HEK293 (cell line): ENCODE results near the gene CLN5.

ENCODE experiments used
- CTCF ChIA-PET: fragments of 350-600 bp; formaldehyde crosslinking; extraction: SDS; loops from one replicate; lab custom pipeline; 2021; ENCODE audit warnings: antibody characterized with exemption; lab: Yijun Ruan, JAX
- POLR2A ChIA-PET: fragments of 300-600 bp; formaldehyde crosslinking; extraction: SDS; loops from one replicate; lab custom pipeline; 2020; ENCODE audit warnings: antibody characterized with exemption, inconsistent platforms; lab: Yijun Ruan, JAX
- H3K27ac ChIP-seq: fragments of 200-500 bp; sonication (Bioruptor generic); 2 replicates; pipeline ENCODE4 v1.5.1; 2014; ENCODE audit warnings: low read depth, low read length, control low read depth, inconsistent platforms; ENCODE audit errors: extremely low read depth
- H3K36me3 ChIP-seq, 2 experiments: fragments of 200-500 bp in 1 of 2; sonication (Bioruptor generic) in 1 of 2; 1 replicate in 1 of 2; 2 replicates in 1 of 2; pipeline ENCODE4 v1.5.1; 2014 to 2017; ENCODE audit warnings: inconsistent platforms in 2 of 2, low read length in 2 of 2; ENCODE audit not compliant: control insufficient read depth in 2 of 2, insufficient read depth in 1 of 2
- H3K4me1 ChIP-seq: fragments of 200-500 bp; sonication (Bioruptor generic); 2 replicates; pipeline ENCODE4 v1.5.1; 2014; ENCODE audit warnings: mild to moderate bottlenecking, low read length, inconsistent platforms; ENCODE audit not compliant: control insufficient read depth, insufficient read depth
- H3K4me3 ChIP-seq: 2 replicates; pipeline ENCODE4 v1.5.1; 2011; ENCODE audit warnings: low read depth, mild to moderate bottlenecking, control low read depth, low read length, moderate library complexity
- H3K9me3 ChIP-seq: fragments of 200-500 bp; sonication (Bioruptor generic); 2 replicates; pipeline ENCODE4 v1.5.1; 2014; ENCODE audit warnings: low read depth, low read length, inconsistent platforms; ENCODE audit not compliant: control insufficient read depth, insufficient read depth
- BCL11B ChIP-seq: fragments of 450-650 bp; formaldehyde crosslinking; IDR thresholded peaks from 2 replicates; pipeline ENCODE4 v1.5.1; 2016; ENCODE audit warnings: low read depth, missing biosample characterization, missing genetic modification characterization
- GFI1B ChIP-seq: fragments of 450-650 bp; formaldehyde crosslinking; IDR thresholded peaks from 2 replicates; pipeline ENCODE4 v1.5.1; 2016; ENCODE audit warnings: missing biosample characterization, missing genetic modification characterization
- GLI4 ChIP-seq: fragments of 450-650 bp; formaldehyde crosslinking; IDR thresholded peaks from 2 replicates; pipeline ENCODE4 v1.5.1; 2016; ENCODE audit warnings: missing biosample characterization, missing genetic modification characterization
- GLIS1 ChIP-seq: fragments of 450-650 bp; formaldehyde crosslinking; IDR thresholded peaks from 2 replicates; pipeline ENCODE4 v1.5.1; 2016; ENCODE audit warnings: missing biosample characterization, missing genetic modification characterization
- KLF10 ChIP-seq: fragments of 450-650 bp; IDR thresholded peaks from 2 replicates; pipeline ENCODE4 v1.5.1; 2018; ENCODE audit warnings: missing biosample characterization, mild to moderate bottlenecking, missing genetic modification characterization
- KLF9 ChIP-seq: fragments of 450-650 bp; formaldehyde crosslinking; IDR thresholded peaks from 2 replicates; pipeline ENCODE4 v1.5.1; 2016; ENCODE audit warnings: missing biosample characterization, missing genetic modification characterization, low read depth
- OVOL3 ChIP-seq: fragments of 450-650 bp; formaldehyde crosslinking; IDR thresholded peaks from 2 replicates; pipeline ENCODE4 v1.5.1; 2016; ENCODE audit warnings: missing biosample characterization, missing genetic modification characterization
- SETDB1 ChIP-seq: IDR thresholded peaks from one replicate; pipeline ENCODE4 v1.6.1; 2017; ENCODE audit warnings: mild to moderate bottlenecking, low read length, moderate library complexity, mixed read lengths; ENCODE audit not compliant: insufficient read length
- ZBTB48 ChIP-seq: fragments of 450-650 bp; formaldehyde crosslinking; IDR thresholded peaks from 2 replicates; pipeline ENCODE4 v1.5.1; 2016; ENCODE audit warnings: missing biosample characterization, missing genetic modification characterization
- ZFP41 ChIP-seq: fragments of 450-650 bp; formaldehyde crosslinking; IDR thresholded peaks from 2 replicates; pipeline ENCODE4 v1.5.1; 2016; ENCODE audit warnings: missing biosample characterization, missing genetic modification characterization, borderline replicate concordance
- ZIC2 ChIP-seq: fragments of 450-650 bp; formaldehyde crosslinking; IDR thresholded peaks from 2 replicates; pipeline ENCODE4 v1.5.1; 2016; ENCODE audit warnings: missing biosample characterization, missing genetic modification characterization
- ZNF112 ChIP-seq: fragments of 450-650 bp; formaldehyde crosslinking; IDR thresholded peaks from 2 replicates; pipeline ENCODE4 v1.5.0; 2017; ENCODE audit warnings: missing biosample characterization, missing genetic modification characterization
- ZNF174 ChIP-seq: fragments of 450-650 bp; formaldehyde crosslinking; IDR thresholded peaks from 2 replicates; pipeline ENCODE4 v1.5.0; 2017; ENCODE audit warnings: missing biosample characterization, mild to moderate bottlenecking, missing genetic modification characterization
- ZNF23 ChIP-seq: fragments of 450-650 bp; formaldehyde crosslinking; IDR thresholded peaks from 2 replicates; pipeline ENCODE4 v1.5.1; 2016; ENCODE audit warnings: missing biosample characterization, missing genetic modification characterization, borderline replicate concordance
- ZNF24 ChIP-seq: fragments of 450-650 bp; formaldehyde crosslinking; IDR thresholded peaks from 2 replicates; pipeline ENCODE4 v1.5.1; 2016; ENCODE audit warnings: missing biosample characterization, missing genetic modification characterization
- ZNF274 ChIP-seq, 2 experiments: fragments of 200-500 bp in 1 of 2; fragments of 450-650 bp in 1 of 2; sonication (Bioruptor generic) in 1 of 2; formaldehyde crosslinking in 1 of 2; IDR thresholded peaks; 2 replicates each; pipeline versions ENCODE4 v1.5.1 to v1.6.1; 2014 to 2016; ENCODE audit warnings: borderline replicate concordance in 1 of 2, inconsistent platforms in 1 of 2, low read length in 1 of 2, missing biosample characterization in 1 of 2, missing genetic modification characterization in 1 of 2
- ZNF324 ChIP-seq: fragments of 450-650 bp; formaldehyde crosslinking; IDR thresholded peaks from 2 replicates; pipeline ENCODE4 v1.5.1; 2016; ENCODE audit warnings: missing biosample characterization, missing genetic modification characterization
- ZNF335 ChIP-seq: fragments of 450-650 bp; formaldehyde crosslinking; conservative IDR thresholded peaks from 2 replicates; pipeline ENCODE4 v1.5.1; 2016; ENCODE audit warnings: missing biosample characterization, missing genetic modification characterization
- ZNF548 ChIP-seq: fragments of 450-650 bp; formaldehyde crosslinking; IDR thresholded peaks from 2 replicates; pipeline ENCODE4 v1.5.1; 2016; ENCODE audit warnings: missing biosample characterization, missing genetic modification characterization
- ZNF549 ChIP-seq: fragments of 450-650 bp; IDR thresholded peaks from 2 replicates; pipeline ENCODE4 v1.5.1; 2018; ENCODE audit warnings: missing biosample characterization, missing genetic modification characterization, mild to moderate bottlenecking, inconsistent platforms, moderate library complexity
- ZNF777 ChIP-seq: fragments of 450-650 bp; formaldehyde crosslinking; IDR thresholded peaks from 2 replicates; pipeline ENCODE4 v1.5.1; 2017; ENCODE audit warnings: missing biosample characterization, missing genetic modification characterization, borderline replicate concordance
- TF ChIP-seq, protein P1 (sequence below): fragments of 450-650 bp; formaldehyde crosslinking; IDR thresholded peaks from 2 replicates; pipeline ENCODE4 v1.5.1; 2016; ENCODE audit warnings: missing biosample characterization, missing genetic modification characterization
- TF ChIP-seq, protein P2 (sequence below): fragments of 450-650 bp; formaldehyde crosslinking; IDR thresholded peaks from 2 replicates; pipeline ENCODE4 v1.5.1; 2017; ENCODE audit warnings: missing biosample characterization, missing genetic modification characterization
- TF ChIP-seq, protein P3 (sequence below): fragments of 450-650 bp; formaldehyde crosslinking; IDR thresholded peaks from 2 replicates; pipeline ENCODE4 v1.5.1; 2017; ENCODE audit warnings: missing biosample characterization, missing genetic modification characterization
- TF ChIP-seq, protein P4 (sequence below): fragments of 450-650 bp; formaldehyde crosslinking; IDR thresholded peaks from 2 replicates; pipeline ENCODE4 v1.5.1; 2016; ENCODE audit warnings: missing biosample characterization, missing genetic modification characterization, borderline replicate concordance
- TF ChIP-seq, protein P5 (sequence below): fragments of 450-650 bp; IDR thresholded peaks from 2 replicates; pipeline ENCODE4 v1.5.1; 2018; ENCODE audit warnings: missing biosample characterization, missing genetic modification characterization

Gene CLN5

DNA sequence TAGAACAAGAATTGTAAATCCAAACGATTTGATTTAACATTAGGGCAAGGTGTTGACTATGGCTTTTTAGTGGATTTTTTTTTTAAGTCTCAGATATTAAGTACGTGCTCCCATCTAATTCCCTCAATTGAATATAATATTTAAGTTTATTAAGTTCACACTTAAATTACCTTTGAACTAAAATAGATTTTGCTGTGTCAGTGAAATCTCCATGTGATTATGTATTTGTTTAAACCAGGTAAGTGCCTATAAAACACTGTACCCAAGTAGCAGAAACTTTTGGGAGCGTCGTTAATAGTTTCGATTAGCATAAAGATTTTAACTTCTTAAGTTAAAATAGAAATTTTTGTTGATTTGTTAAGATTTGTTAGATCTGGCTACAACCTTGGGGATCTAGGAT is 1.6 kb downstream of the CLN5 start:
- POLR2A ChIA-PET = interaction anchor here (1.6 to 1.9 kb wide), 2 partner anchors 8 to 13 kb away, joined by 3 to 5 read pairs; no protein-coding TSS in a partner anchor
- CTCF ChIA-PET = interaction anchor here (1.5 kb wide), 1 partner anchor 8 kb away, joined by 9 read pairs; no protein-coding TSS in a partner anchor

DNA sequence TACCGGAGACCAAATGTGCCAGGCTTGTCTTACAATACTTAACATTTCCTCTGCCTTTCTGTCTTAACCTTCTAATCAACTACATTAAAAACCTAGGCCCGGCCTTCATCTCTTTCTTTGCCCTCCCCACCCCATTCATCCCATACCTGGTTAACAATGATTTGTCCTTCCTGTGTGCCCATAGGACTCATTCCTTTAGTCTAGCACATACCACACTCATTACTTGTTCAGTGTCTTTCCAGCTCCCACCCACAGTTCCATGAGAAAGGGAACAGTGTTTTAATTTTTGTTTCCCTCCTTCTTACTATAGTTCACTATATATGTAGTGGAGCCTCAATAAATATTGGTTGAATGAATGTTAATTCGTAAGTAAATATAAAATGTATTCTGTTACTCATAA is 2.4 kb downstream of the CLN5 start:
- Histone ChIP-seq H3K9me3 (no peaks in the 10 kb centered on the region), H3K4me3 (no peak overlapping the region), H3K36me3 (peaks cover 0 to 37% of the 10 kb centered on the region in 2 experiments; a peak in 1 of 3 replicates), H3K4me1 (no peaks in the 10 kb centered on the region), H3K27ac (no peak overlapping the region)
- ChIA-PET CTCF (no interaction called here), POLR2A (interaction anchor here (1.9 kb wide), 1 partner anchor 7 kb away, joined by 5 read pairs; no protein-coding TSS in a partner anchor)
- TF ChIP-seq ZNF324 (tag by site-specific recombination) (no peak), ZNF24 (no peak), ZNF174 (tag by site-specific recombination) (no peak), ZNF335 (tag by site-specific recombination) (no peak), ZNF548 (tag by site-specific recombination) (no peak), BCL11B (tag by site-specific recombination) (no peak), ZNF23 (tag by site-specific recombination) (no peak), ZBTB48 (tag by site-specific recombination) (no peak), ZNF274 (IDR thresholded peaks at IDR 0.05; ENCODE audit: low read length) (no peak), ZNF274 (tag by site-specific recombination; IDR thresholded peaks at IDR 0.05; ENCODE audit: borderline replicate concordance) (no peak), GLIS1 (tag by site-specific recombination) (no peak)
- TF ChIP-seq, protein P1, sequence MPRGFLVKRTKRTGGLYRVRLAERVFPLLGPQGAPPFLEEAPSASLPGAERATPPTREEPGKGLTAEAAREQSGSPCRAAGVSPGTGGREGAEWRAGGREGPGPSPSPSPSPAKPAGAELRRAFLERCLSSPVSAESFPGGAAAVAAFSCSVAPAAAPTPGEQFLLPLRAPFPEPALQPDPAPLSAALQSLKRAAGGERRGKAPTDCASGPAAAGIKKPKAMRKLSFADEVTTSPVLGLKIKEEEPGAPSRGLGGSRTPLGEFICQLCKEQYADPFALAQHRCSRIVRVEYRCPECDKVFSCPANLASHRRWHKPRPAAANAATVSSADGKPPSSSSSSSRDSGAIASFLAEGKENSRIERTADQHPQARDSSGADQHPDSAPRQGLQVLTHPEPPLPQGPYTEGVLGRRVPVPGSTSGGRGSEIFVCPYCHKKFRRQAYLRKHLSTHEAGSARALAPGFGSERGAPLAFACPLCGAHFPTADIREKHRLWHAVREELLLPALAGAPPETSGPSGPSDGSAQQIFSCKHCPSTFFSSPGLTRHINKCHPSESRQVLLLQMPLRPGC = no peak
- TF ChIP-seq, protein P2, sequence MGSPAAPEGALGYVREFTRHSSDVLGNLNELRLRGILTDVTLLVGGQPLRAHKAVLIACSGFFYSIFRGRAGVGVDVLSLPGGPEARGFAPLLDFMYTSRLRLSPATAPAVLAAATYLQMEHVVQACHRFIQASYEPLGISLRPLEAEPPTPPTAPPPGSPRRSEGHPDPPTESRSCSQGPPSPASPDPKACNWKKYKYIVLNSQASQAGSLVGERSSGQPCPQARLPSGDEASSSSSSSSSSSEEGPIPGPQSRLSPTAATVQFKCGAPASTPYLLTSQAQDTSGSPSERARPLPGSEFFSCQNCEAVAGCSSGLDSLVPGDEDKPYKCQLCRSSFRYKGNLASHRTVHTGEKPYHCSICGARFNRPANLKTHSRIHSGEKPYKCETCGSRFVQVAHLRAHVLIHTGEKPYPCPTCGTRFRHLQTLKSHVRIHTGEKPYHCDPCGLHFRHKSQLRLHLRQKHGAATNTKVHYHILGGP (tag by site-specific recombination) = no peak

More for the DNA sequence above, 1.6 kb downstream of the CLN5 start:
- H3K9me3 ChIP-seq = no peaks in the 10 kb centered on the region
- TF ChIP-seq KLF10 (tag by site-specific recombination) = no peak
- TF ChIP-seq, protein P3, sequence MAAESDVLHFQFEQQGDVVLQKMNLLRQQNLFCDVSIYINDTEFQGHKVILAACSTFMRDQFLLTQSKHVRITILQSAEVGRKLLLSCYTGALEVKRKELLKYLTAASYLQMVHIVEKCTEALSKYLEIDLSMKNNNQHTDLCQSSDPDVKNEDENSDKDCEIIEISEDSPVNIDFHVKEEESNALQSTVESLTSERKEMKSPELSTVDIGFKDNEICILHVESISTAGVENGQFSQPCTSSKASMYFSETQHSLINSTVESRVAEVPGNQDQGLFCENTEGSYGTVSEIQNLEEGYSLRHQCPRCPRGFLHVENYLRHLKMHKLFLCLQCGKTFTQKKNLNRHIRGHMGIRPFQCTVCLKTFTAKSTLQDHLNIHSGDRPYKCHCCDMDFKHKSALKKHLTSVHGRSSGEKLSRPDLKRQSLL (tag by site-specific recombination) = no peak
- TF ChIP-seq GFI1B (tag by site-specific recombination) = no peak
- no peak for TF ChIP-seq KLF9
- no peak for TF ChIP-seq ZNF549
- TF ChIP-seq SETDB1 = no peak
- TF ChIP-seq OVOL3 (tag by site-specific recombination) = no peak
- no peak for TF ChIP-seq ZIC2 (tag by site-specific recombination)
- TF ChIP-seq ZBTB48 (tag by site-specific recombination) = no peak
- no peak for TF ChIP-seq ZNF777 (tag by site-specific recombination)
- TF ChIP-seq, protein P4, sequence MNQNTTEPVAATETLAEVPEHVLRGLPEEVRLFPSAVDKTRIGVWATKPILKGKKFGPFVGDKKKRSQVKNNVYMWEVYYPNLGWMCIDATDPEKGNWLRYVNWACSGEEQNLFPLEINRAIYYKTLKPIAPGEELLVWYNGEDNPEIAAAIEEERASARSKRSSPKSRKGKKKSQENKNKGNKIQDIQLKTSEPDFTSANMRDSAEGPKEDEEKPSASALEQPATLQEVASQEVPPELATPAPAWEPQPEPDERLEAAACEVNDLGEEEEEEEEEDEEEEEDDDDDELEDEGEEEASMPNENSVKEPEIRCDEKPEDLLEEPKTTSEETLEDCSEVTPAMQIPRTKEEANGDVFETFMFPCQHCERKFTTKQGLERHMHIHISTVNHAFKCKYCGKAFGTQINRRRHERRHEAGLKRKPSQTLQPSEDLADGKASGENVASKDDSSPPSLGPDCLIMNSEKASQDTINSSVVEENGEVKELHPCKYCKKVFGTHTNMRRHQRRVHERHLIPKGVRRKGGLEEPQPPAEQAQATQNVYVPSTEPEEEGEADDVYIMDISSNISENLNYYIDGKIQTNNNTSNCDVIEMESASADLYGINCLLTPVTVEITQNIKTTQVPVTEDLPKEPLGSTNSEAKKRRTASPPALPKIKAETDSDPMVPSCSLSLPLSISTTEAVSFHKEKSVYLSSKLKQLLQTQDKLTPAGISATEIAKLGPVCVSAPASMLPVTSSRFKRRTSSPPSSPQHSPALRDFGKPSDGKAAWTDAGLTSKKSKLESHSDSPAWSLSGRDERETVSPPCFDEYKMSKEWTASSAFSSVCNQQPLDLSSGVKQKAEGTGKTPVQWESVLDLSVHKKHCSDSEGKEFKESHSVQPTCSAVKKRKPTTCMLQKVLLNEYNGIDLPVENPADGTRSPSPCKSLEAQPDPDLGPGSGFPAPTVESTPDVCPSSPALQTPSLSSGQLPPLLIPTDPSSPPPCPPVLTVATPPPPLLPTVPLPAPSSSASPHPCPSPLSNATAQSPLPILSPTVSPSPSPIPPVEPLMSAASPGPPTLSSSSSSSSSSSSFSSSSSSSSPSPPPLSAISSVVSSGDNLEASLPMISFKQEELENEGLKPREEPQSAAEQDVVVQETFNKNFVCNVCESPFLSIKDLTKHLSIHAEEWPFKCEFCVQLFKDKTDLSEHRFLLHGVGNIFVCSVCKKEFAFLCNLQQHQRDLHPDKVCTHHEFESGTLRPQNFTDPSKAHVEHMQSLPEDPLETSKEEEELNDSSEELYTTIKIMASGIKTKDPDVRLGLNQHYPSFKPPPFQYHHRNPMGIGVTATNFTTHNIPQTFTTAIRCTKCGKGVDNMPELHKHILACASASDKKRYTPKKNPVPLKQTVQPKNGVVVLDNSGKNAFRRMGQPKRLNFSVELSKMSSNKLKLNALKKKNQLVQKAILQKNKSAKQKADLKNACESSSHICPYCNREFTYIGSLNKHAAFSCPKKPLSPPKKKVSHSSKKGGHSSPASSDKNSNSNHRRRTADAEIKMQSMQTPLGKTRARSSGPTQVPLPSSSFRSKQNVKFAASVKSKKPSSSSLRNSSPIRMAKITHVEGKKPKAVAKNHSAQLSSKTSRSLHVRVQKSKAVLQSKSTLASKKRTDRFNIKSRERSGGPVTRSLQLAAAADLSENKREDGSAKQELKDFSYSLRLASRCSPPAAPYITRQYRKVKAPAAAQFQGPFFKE = no peak
- TF ChIP-seq, protein P5, sequence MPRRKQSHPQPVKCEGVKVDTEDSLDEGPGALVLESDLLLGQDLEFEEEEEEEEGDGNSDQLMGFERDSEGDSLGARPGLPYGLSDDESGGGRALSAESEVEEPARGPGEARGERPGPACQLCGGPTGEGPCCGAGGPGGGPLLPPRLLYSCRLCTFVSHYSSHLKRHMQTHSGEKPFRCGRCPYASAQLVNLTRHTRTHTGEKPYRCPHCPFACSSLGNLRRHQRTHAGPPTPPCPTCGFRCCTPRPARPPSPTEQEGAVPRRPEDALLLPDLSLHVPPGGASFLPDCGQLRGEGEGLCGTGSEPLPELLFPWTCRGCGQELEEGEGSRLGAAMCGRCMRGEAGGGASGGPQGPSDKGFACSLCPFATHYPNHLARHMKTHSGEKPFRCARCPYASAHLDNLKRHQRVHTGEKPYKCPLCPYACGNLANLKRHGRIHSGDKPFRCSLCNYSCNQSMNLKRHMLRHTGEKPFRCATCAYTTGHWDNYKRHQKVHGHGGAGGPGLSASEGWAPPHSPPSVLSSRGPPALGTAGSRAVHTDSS (tag by site-specific recombination) = no peak
- no peak for TF ChIP-seq GLI4 (tag by site-specific recombination)
- no peak for TF ChIP-seq ZFP41 (tag by site-specific recombination)
- TF ChIP-seq ZNF112 (tag by site-specific recombination) = no peak
- no peaks in the 10 kb centered on the region for H3K4me1 ChIP-seq
- peaks cover 0 to 29% of the 10 kb centered on the region in 2 experiments; a peak in 1 of 3 replicates for H3K36me3 ChIP-seq
- H3K27ac ChIP-seq = no peak overlapping the region
- H3K4me3 ChIP-seq = no peak overlapping the region
